GM12891 (cell line): ENCODE measurements around the gene PPP1R14C.

ENCODE experiments used
- POLR2A ChIP-seq: IDR thresholded peaks from 2 replicates; pipeline ENCODE4 v1.6.1; 2011; ENCODE audit warnings: low read depth, low read length, control low read depth
- POLR2AphosphoS5 ChIP-seq: IDR thresholded peaks from 2 replicates; pipeline ENCODE4 v1.6.1; 2011; ENCODE audit warnings: low read depth, low read length, control low read depth

DNA sequence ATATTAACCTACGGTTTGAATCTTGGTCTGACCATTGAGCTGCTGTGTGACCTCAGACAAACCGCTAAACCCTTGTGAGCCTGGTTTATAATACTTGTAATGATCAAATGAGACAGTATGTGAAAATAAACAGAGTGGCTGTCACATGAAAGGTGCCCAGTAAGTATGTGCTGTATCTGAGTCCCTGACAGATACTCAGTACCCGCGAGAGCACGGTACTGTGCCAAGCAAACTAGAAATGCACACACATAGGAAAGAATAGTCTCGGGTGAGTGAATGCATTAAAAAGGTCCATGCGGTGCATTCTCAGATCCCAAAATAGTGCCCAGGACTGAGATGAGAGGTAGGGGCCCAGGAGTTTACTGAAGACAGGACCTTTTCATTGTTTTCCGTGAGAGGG is 93.3 kb downstream of the PPP1R14C start:
- no peak for TF ChIP-seq POLR2A
- no peak for TF ChIP-seq POLR2AphosphoS5
